GM19467 (cell line): ENCODE results near the gene FAM53A.
"Not testable (repeated sequence)": the region's sequence is repeated elsewhere in the genome, so short reads cannot be mapped to it uniquely, and the experiment has no call there.

Experiments
- ATAC-seq: cut with Tn5 transposase; IDR thresholded peaks from one replicate; pipeline ENCODE4 v1.9.1; 2021; ENCODE audit warnings: mild to moderate bottlenecking, moderate library complexity; ENCODE audit not compliant: unreplicated experiment

Gene FAM53A

DNA sequence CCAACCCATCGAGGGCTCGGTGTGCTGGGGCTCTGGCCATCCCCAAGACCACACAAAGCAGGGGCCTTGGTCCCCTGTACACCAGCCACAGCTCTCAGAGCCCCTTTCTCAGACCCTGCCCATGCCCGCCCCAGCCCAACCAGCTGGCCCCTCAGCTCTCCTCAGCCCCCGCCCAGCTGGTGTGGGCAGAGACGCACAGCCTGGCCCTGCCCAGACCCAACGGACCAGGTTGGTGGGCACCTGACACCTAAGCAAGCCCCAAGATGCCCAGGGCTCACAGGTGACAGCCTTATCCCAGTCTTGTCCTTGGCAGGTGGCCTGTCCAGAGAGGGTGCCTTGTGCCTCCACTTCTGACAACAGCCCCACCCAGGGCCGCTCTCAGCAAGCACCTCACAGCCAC is 42.4 kb downstream of the FAM53A start:
- ATAC-seq: no peak

DNA sequence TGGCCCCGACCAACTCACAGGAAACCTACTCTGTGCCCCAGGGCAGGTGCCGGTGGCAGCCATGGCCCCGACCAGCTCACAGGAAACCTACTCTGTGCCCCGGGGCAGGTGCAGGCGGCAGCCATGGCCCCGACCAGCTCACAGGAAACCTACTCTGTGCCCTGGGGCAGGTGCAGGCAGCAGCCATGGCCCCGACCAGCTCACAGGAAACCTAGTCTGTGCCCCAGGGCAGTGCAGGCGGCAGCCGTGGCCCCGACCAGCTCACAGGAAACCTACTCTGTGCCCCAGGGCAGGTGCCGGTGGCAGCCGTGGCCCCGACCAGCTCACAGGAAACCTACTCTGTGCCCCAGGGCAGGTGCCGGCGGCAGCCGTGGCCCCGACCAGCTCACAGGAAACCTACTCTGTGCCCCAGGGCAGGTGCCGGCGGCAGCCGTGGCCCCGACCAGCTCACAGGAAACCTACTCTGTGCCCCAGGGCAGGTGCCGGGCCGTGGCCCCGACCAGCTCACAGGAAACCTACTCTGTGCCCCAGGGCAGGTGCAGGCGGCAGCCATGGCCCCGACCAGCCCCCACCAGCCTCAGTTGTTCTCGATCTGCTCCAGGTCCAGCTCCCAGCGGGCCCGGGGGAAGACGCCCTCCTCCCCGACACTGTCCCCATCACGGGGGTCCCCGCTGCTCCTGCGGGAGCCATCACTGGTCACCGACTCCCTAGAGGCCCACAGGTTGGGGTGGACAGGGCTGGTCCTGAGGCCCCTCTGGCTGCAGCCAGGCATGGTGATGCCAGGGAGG is 43.2 kb downstream of the FAM53A start:
- ATAC-seq: not testable (repeated sequence)

GRCh38 chr4:1640190-1640589 is 43.9 kb downstream of the FAM53A start:
- ATAC-seq: no peak

DNA sequence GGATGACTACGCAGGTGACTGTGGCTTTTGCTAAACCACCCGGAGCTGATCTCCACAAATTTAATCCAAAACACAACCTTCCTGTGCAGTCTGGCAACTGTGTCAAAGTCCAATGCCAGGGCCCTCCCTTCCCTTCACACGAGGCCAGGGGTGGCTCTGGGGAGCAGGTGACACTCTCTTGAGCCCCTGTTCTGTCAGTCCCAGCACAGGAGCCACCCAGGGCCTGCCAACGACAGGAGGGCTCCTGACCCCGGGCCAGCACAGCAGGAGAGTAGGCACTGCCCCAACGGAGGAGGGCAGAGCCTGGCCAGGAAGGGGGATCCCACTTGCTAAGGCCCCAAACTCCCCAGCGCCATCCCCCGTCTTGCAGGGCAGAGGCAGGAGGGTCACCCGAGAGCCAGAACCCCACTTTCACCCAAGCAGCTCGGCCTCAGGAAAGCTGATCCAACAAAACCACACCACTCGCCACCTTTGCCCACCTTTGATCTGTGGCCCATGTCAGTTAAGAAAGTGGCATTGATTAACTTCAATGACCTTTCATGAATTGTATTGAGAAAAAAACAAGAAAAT is 44.7 kb downstream of the FAM53A start:
- no peak for ATAC-seq

DNA sequence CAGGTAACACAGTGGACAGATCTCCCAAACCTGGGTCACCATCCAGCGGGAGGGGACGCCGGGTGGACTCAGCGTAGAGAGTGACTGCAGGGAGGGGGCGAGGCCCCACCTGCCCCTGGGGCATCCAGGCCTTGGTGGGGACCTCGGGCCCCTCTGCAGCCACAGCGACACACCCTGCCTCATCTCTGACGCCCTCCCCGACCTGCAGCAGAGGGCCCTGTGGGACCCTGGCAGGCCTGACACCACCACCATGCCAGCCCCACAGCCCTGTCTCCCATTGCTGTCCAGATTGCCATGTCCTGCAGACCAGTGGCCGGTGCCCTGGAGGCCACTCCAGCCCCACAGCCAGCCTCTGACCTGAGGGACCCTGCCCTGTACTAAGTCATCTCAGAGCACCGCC is 45.2 kb downstream of the FAM53A start:
- ATAC-seq: no peak

GRCh38 chr4:1638272-1638598 is 45.9 kb downstream of the FAM53A start:
- ATAC-seq: no peak

- no peak for ATAC-seq
These were observed 46.4 kb downstream of the FAM53A start for GRCh38 chr4:1637580-1638271.

- no peak for ATAC-seq
These were observed 47.5 kb downstream of the FAM53A start for GRCh38 chr4:1636490-1637211.

GRCh38 chr4:1635464-1635863 is 48.6 kb downstream of the FAM53A start:
- no peak for ATAC-seq

DNA sequence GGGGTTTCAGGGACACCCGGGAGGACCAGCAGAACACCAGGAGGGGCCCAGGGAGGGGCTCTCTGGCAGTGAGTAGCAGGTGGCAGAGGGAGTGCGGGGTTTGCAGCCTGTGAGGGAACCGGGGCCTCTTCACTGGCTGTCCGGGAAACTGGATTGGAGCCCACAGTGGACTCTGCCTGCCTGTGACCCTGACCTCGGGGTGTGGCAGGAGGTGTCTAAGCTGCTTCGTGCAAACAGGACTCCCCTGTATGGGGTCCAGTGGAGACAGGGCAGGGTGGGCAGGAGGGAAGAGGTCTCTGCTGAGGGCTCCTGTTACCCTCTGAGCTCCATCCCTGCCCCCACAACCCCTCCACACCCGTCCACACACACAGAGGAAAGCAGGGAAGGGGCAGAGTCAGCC is 50.1 kb downstream of the FAM53A start:
- ATAC-seq: no peak

DNA sequence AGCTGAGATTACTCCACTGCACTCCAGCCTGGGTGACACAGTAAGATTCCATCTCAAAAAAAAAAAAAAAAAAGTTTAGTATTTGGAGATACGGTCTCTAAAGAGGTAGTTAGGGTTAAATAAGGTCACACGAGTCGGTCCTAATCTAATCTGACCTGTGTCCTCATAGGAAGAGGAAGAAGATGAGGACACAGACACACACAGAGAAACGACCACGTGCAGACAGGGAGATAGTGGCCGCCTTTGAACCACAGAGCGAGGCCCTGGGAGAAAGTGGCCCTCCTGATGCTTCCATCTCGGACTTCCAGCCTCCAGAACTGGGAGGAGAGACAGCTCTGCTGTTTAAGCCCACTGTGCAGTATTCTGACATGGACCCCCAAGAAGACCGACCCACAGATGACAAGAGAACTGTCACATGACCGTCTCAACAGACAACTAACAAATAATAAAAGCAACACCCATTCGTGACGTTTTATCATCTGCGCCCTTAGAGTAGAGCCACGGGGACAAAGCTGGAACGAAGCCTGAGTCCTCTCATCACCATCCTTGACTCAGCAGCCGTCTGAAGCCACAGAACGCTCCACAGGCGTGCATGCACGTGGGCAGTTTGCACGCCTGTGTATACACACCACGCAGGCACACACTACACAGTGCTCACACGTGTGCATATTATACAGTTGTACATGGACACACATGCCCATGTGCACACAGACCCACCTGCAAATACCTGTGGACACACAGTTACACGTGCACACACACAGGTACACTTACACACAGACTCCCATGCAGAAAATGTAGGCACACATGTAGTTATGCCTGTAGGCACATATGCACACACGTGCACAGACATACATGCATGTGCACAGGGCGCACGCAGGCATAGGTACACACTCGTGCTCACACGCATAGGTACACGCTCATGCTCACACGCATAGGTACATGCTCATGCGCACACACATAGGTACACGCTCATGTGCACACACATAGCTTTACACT is 51.7 kb downstream of the FAM53A start:
- ATAC-seq: no peak

- no peak for ATAC-seq
These were observed 53.0 kb downstream of the FAM53A start for GRCh38 chr4:1631136-1631535.

GRCh38 chr4:1630266-1630665 is 53.8 kb downstream of the FAM53A start:
- ATAC-seq: no peak

- ATAC-seq: no peak
These were observed 54.4 kb downstream of the FAM53A start for GRCh38 chr4:1629699-1630083.

GRCh38 chr4:1628892-1629698 is 55.0 kb downstream of the FAM53A start:
- ATAC-seq: no peak

- ATAC-seq: no peak
These were observed 56.4 kb downstream of the FAM53A start for GRCh38 chr4:1627417-1628313.

DNA sequence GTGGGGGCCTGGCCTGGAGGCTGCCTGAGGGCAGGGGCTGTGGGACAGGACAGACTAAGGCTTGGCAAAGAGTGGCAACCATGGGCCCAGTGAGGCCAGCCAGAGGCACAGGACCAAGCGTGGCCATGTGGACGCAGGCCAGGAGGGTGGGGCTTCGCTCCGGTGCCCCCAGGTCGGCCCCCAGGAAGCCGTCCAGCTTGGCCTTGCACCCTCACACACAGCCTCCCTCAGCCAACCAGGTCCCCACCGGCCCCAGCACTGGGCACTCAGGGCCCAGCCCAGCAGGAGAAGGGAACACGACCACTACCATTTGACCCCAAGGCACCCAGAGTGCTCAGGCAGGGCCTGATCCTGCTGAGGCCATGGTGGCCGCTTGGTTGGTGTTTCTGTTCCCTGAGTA is 57.2 kb downstream of the FAM53A start:
- no peak for ATAC-seq

DNA sequence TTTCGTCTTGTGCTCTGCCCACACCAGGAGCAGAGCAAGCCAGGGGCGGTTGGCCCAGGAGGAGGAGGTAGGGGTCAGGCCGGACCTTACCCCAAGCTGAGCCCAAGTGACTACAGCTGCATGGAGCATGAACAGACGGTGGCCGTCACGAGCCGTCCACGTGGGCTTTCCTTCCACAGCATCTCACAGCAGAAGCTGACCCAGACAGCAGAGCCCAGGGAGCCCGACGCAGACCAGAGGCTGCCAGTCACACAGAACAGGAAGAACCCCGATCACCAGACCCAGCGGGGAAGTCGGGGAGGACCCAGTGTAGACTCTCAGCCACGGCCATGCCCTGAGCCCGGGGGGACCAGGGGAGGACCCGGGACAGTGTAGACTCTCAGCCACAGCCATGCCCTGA is 58.0 kb downstream of the FAM53A start:
- no peak for ATAC-seq
